Left ventricle myocardium inferior (tissue), 1 donor: ENCODE data around the gene PTPRS. TPM values are rescaled to one million over a fixed set of nuclear protein-coding genes. Genes with fewer than 3 reads are reported as not detected.

Source experiments
- DNase-seq: peaks from one replicate; pipeline ENCODE4 v3.0.0-alpha.2; 2020
- H3K27ac ChIP-seq: fragments of 200-600 bp; replicated peaks from 2 replicates; pipeline ENCODE4 v1.8.0; 2021
- H3K27me3 ChIP-seq: fragments of 200-600 bp; 2 replicates; pipeline ENCODE4 v1.8.0; 2021; ENCODE audit warnings: low read depth
- H3K36me3 ChIP-seq: fragments of 200-600 bp; 2 replicates; pipeline ENCODE4 v1.8.0; 2021
- H3K4me1 ChIP-seq: fragments of 200-600 bp; 2 replicates; pipeline ENCODE4 v1.8.0; 2021
- H3K4me3 ChIP-seq: fragments of 200-600 bp; 2 replicates; pipeline ENCODE4 v1.8.0; 2021; ENCODE audit warnings: mild to moderate bottlenecking, moderate library complexity
- H3K9me3 ChIP-seq: fragments of 200-600 bp; replicated peaks from 2 replicates; pipeline ENCODE4 v1.8.0; 2021
- intact Hi-C: fragments of 100-400 bp; cut with micrococcal nuclease; formaldehyde crosslinking; loops from one replicate; pipeline ENCODE4 v1.11.0; 2022
- total RNA-seq: library from RNA; stranded (reverse); fragmentation: NEBNext Ultra II Directional; extraction: Animal tissue kit (Norgen Biotek cat#: 25700); gene quantifications from one replicate; pipeline ENCODE4 v1.2.1, GENCODE V29; 2021
- TF ChIP-seq, protein P1 (sequence below): fragments of 200-600 bp; IDR thresholded peaks from 2 replicates; pipeline ENCODE4 v1.8.0; 2021; ENCODE audit warnings: antibody characterized with exemption, mild to moderate bottlenecking, borderline replicate concordance
- donor health status: DM: no; HTN: yes; CAD: no; lungs with severe emphysema.

Gene PTPRS
- total RNA-seq, 1 donor from 2014 or later = 40.0 TPM

DNA sequence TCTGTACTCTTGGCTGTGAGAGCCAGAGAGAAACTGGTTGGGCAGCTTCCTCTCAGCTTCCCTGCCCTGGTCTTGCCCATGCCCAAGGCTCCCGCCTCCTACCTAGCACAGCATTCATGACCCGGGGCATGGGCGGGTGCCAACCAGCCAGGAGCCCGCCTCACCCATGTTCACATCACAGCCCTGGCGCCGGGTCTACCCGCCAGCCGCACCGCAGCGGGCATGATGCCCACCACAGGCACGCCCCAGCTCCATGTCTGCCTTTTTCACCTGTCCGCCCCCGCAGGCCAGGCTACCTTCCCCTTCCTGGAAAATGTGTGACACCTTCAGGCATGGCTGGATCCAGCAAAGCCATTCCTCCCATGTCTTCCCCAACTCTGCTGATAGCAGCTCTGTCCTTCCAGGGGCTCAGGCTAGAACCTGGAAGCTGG, 42.1 kb downstream of the PTPRS start:
- peaks cover 6% of the 10 kb centered on the region for H3K4me1 ChIP-seq
- no peak for DNase-seq
- TF ChIP-seq, protein P1, sequence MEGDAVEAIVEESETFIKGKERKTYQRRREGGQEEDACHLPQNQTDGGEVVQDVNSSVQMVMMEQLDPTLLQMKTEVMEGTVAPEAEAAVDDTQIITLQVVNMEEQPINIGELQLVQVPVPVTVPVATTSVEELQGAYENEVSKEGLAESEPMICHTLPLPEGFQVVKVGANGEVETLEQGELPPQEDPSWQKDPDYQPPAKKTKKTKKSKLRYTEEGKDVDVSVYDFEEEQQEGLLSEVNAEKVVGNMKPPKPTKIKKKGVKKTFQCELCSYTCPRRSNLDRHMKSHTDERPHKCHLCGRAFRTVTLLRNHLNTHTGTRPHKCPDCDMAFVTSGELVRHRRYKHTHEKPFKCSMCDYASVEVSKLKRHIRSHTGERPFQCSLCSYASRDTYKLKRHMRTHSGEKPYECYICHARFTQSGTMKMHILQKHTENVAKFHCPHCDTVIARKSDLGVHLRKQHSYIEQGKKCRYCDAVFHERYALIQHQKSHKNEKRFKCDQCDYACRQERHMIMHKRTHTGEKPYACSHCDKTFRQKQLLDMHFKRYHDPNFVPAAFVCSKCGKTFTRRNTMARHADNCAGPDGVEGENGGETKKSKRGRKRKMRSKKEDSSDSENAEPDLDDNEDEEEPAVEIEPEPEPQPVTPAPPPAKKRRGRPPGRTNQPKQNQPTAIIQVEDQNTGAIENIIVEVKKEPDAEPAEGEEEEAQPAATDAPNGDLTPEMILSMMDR = no peak
- no peak overlapping the region for H3K27ac ChIP-seq
- H3K27me3 ChIP-seq = peaks cover under 1% of the 10 kb centered on the region
- no peaks in the 10 kb centered on the region for H3K9me3 ChIP-seq
- intact Hi-C loops = no loop called here
- no peaks in the 10 kb centered on the region for H3K36me3 ChIP-seq
- no peak overlapping the region for H3K4me3 ChIP-seq

DNA sequence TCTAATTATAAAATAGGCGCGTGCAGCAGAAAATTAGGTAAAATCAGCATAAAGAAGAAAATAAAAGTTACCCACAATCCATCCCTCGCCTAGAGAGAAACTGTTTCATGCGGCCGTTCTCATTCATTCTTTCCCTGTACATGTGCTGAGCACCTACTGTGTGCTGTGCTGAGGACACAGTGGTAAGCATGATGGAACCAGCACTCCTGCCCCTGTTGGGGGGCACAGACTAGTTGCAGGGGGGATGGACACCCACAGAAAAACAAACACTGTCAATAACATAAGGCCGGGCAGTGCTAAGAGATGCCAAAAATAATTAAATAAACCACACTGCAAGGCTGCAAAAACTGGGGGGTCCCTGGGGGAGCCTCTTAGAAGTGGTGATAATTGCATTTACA, 43.3 kb downstream of the PTPRS start:
- Histone ChIP-seq H3K4me1 (peaks cover 19% of the 10 kb centered on the region), H3K4me3 (no peak overlapping the region), H3K9me3 (no peaks in the 10 kb centered on the region), H3K36me3 (no peaks in the 10 kb centered on the region), H3K27me3 (peaks cover 12% of the 10 kb centered on the region), H3K27ac (no peak overlapping the region)
- no peak for DNase-seq
- TF ChIP-seq, protein P1 = no peak
- intact Hi-C loops = no loop called here

DNA sequence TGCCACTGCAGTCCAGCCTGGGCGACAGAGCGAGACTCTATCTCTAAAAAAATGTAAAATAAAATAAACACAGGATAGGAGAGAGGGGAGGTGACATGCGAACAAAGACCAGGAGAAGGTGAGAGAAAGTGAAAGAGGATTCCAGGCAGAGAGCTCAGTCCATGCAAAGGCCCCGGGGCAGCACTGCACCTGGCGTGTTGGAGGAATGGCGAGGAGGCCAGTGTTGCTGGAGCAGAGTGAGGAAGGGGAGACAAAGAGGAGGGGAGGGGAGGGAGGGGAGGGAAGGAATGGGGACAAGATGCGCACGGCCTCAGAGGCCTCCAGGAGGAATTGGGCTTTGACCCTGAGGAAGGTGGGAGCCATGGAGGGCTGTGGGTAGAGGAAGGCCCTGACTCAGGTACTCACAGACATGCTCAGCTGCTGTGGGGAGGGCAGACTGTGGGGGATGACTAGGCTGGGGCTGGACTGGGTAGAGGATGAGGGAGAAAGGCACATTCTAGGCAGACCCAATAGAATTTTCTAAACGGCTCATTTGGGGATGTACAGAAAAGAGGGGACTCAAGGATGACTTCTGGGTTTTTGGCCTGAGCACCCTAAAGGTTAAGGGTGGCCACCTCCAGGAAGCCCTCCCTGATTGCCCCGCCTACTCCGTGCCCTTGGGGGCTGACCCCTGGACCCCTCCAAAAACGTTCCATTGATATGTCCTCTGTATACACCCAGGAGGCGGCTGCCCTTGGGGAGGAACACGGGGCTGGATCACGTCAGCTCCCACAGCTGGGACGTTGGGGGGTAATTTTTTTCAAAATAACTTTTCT, 43.9 kb downstream of the PTPRS start:
- no peak overlapping the region for H3K4me3 ChIP-seq
- peaks cover 25% of the 10 kb centered on the region for H3K4me1 ChIP-seq
- no peaks in the 10 kb centered on the region for H3K9me3 ChIP-seq
- peaks cover 18% of the 10 kb centered on the region for H3K27me3 ChIP-seq
- no peak for DNase-seq
- H3K27ac ChIP-seq = no peak overlapping the region
- TF ChIP-seq, protein P1 = no peak
- H3K36me3 ChIP-seq = no peaks in the 10 kb centered on the region
- intact Hi-C loops = no loop called here

DNA sequence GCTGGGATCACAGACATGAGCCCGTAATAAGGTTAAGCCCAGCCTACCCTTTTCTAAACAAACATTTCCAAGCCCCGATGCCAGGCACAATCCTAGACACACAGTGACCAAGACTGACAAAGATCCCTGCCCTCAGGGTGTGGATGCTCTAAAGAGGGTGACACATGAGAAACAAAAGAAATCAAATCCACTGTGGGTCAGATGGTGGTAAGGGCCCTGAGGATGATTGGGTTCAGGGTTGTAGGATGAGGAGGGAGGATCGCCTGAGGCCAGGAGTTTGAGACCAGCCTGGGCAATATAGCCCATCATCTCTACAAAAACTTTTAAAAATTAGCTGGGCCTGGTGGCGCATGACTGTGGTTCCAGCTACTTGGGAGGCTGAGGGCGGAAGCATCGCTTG, 44.6 kb downstream of the PTPRS start:
- H3K4me3 ChIP-seq = no peak overlapping the region
- H3K9me3 ChIP-seq = no peaks in the 10 kb centered on the region
- DNase-seq = no peak
- H3K36me3 ChIP-seq = no peaks in the 10 kb centered on the region
- H3K27ac ChIP-seq = no peak overlapping the region
- TF ChIP-seq, protein P1 = no peak
- intact Hi-C loops = no loop called here
- H3K27me3 ChIP-seq = peaks cover 25% of the 10 kb centered on the region
- H3K4me1 ChIP-seq = peaks cover 31% of the 10 kb centered on the region

DNA sequence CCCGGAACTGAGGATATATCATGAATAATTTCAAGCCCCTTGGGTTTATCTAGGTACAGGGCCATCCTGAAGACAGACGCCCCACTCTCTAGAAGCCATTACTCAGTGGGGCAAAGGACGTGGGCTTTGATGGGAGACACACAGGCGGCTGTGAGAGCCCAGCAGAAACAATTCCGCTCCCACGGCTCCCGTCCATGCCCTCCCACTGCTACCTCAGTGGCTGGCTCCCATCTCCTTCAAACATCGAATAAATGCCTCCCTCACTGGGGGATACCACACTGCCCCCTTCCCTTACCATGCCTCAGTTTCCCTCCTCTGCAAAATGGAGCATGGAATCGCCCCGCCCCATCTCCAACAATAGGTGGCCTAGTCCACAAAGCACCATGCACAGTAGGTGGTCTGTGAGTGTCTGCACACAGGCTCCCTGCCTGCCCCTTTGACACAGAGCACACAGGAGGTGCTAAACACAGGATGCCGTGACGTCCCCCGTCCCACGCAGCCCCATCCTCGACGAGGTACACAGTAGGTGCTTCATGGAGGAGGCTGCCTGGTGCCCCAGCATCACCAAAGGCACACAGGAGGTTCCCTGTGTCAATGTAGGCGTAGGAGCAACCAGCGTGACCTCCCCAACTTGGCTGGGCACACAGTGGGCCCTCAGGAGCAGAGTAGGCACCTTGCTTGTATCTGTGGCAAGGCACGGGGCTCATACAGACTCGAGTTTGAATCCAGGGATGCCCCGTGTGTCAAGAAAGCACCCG, 46.0 kb downstream of the PTPRS start:
- Histone ChIP-seq H3K4me3 (peak overlapping the region; percentile 87), H3K4me1 (peaks cover 44% of the 10 kb centered on the region), H3K27ac (no peak overlapping the region), H3K27me3 (peaks cover 32% of the 10 kb centered on the region), H3K36me3 (no peaks in the 10 kb centered on the region), H3K9me3 (no peaks in the 10 kb centered on the region)
- intact Hi-C loops = no loop called here
- TF ChIP-seq, protein P1 = no peak
- DNase-seq = no peak
